T-helper 9 cell (primary cell): ENCODE data around the gene ENPP5.
A peak's percentile ranks its signal among the peaks of the same experiment; 100 is the strongest.

Experiments used
- DNase-seq: peaks from one replicate; pipeline ENCODE4 v3.0.0-alpha.2; 2020
- total RNA-seq, 2 donors: gene quantifications; one replicate each; lab custom pipeline; 2026; lab: John Stamatoyannopoulos, UW

The ENPP5 gene
- 1.2 to 1.5 reads per million in 2 donors for total RNA-seq

DNA sequence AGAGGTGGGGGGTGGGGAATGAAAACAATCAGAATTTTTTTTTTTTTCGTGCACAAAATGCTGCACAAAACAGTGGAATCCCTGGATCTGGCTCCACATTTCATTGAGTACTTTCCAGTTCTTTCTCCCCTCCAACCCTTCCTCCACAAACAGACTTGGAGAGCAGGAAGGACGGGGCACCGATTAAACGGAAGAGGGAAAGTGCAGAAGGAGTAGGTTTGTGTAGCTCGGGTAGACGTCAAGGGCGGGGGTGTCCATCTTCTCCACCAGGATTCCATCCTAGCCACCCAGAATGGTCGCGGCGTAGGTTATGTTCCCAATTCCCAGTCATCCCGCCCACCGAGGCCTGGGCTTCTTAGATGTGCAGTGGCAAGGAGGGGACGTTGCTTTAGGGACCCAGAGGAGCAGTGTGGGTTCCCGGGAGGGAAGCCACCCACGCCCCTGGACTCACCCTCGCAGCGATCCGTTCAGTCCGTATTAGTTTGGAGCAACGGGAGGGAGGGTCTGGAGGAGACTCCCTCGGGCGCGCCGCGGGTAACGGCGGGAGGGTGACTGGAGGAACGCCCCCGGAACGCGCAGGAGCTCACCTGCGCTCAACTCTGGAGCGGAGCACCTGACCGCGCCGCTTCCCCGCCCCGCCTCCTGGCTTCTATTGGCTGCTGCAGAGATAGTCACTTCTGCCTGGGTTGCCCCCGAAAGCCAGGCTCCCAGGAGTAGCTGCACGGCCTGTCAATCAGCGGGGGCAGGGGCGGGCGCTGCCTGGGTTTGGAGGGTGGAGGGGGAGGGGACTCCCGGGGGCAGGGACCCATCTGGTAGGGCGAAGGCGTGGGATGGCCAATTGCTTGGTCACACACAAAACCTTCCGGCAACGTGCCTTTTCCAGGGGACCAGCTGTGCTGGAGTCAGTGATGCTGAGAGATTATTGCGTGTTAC is at the start of gene ENPP5:
Gene ENPP5, minus strand, starts transcription at position 624 of the 933 bp plus-strand sequence. CDS start 2,718 bp downstream, outside the sequence.
- DNase-seq = peak; percentile 45

DNA sequence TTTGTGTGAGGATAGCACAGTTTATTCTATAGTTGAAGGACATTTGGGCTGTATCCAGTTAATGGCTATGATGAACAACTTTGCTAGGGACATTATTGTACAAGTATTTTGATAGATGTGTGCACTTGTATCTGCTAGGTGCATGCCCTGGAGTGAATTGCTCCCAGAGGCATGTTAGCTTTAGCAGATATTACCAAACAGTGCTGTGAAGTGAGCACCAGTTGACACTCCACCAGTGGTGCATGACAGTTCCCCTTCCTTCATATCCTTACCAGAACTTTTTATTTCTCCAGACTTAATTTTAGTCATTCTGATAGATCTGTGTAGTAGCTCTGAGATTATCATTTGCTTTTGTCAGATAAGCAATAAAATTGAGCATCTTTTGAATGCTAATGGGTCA is 48.9 kb upstream of the ENPP5 start:
- DNase-seq = no peak

DNA sequence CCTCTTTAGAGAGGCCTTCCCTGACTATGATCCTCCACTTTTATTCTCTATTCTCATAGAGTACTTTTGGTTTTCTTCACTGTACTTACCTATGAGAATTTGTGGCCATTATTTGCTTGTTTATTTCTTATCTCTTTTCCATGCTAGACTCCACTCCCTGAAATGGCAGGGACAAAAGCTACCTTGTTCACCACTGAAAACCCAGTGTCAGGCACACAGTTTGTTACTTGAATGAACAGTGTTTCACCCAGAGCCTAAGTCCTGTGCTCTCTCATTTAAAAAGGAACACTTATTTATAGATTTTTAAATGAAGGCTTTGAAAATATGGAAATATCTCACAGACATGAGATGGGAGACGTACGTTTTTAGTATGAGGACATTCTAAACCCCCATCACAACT is 47.7 kb upstream of the ENPP5 start:
- no peak for DNase-seq

DNA sequence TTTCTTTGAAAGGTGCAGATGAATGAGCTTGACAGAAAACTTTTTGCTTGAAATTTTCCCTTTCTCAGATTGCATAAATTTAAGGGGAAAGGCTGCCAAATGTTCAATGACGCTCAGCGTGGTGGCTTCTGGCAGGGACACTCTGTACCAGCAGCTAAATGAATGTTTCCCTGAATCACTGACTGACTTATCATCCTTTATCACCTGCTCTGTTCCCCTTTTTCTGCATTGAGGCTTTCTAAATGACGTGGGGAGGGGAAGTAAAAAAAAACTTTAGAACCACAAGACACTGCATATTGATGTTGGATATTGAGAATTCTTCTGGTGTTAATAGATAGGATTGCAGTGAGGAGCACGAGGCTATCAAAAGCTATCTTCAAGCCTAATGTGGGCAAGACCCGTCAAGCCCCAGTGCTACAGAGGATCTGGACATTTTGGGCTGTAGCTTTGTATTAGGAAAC is 46.9 kb upstream of the ENPP5 start:
- no peak for DNase-seq

DNA sequence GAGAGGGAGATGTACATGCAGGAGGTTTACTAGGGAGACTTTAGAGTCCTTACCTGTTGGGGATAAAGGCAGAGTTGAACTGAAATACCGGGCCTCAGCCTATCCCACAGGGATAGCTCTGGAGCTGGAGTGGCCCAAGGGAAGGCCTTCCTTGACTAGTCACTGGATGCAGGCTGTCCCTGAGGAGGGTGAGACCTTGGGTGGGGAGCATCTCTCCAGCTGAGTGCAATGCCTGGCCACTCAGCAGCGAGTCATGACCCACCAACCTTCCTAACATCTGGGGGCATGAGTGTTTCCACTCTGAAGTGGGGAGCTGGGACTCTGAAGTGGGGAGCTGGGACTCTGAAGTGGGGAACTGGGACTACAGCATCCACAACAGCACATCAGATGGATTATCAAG is 46.1 kb upstream of the ENPP5 start:
- DNase-seq = no peak

DNA sequence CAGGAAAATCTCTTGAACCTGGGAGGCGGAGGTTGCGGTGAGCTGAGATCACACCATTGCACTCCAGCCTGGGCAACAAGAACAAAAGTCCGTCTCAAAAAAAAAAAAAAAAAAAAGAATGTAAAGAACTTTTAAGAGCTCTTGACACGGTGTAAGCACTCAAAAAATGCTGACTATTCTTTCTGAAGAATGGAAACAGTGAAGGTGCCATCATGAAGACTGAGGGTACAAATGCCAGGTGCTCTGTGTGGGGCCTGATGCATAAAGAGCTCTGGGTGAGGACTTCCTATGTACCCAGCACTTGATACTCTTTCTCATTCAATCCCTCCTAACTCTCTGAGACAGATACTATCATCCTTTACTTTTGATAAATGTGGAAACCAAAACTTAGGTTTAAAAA is 45.0 kb upstream of the ENPP5 start:
- no peak for DNase-seq

DNA sequence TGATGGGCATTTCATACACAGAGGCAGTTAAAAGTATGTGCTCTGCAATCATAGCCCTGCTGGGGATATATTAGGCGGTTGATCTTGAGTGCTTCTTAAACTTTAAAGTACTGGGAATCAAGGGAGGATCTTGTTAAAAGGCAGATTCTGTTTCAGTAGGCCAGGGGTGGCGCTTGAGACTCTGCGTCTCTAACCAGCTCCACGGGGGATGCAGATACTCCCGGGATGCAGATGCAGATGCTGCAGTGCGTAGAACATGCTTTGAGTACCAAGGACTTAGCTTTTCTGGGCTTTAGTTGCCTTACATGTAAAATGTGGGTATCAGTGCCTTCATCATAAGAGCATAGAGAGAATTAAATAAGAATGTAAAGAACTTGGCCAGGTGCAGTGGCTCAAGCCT is 44.4 kb upstream of the ENPP5 start:
- no peak for DNase-seq

- no peak for DNase-seq
Measured at GRCh38 chr6:46211917-46212316, 41.1 kb upstream of the ENPP5 start.

GRCh38 chr6:46210294-46210693 is 39.5 kb upstream of the ENPP5 start:
- DNase-seq = no peak

GRCh38 chr6:46208303-46208702 is 37.5 kb upstream of the ENPP5 start:
- DNase-seq = no peak

- no peak for DNase-seq
Measured at GRCh38 chr6:46207174-46207573, 36.4 kb upstream of the ENPP5 start.

DNA sequence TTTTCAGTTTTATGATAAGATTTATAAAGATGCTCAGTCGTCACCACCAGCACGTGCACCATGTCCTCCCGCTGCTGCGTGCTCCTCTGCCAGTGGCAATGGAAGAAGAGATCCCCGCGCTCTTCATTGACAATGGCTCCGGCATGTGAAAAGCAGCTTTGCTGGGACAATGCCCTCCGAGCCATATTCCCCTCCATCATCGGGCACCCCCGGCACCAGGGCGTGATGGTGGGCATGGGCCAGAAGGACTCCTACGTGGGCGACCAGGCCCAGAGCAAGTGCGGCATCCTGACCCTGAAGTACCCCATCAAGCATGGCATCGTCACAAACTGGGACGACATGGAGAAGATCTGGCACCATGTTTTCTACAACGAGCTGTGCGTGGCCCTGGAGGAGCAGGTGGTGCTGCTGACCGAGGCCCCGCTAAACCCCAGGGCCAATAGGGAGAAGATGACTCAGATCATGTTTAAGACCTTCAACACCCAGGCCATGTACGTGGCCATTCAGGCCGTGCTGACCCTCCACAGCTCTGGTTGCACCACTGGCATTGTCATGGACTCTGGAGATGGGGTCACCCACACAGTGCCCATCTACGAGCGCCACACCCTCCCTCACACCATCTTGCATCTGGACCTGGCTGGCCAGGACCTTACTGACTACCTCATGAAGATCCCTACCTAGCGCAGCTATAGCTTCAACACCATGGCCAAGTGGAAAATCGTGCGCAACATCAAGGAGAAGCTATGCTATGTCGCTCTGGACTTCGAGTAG is 34.3 kb upstream of the ENPP5 start:
- no peak for DNase-seq

- DNase-seq = no peak
Measured at GRCh38 chr6:46203391-46204177, 32.8 kb upstream of the ENPP5 start.

GRCh38 chr6:46201702-46202101 is 30.9 kb upstream of the ENPP5 start:
- DNase-seq = no peak

DNA sequence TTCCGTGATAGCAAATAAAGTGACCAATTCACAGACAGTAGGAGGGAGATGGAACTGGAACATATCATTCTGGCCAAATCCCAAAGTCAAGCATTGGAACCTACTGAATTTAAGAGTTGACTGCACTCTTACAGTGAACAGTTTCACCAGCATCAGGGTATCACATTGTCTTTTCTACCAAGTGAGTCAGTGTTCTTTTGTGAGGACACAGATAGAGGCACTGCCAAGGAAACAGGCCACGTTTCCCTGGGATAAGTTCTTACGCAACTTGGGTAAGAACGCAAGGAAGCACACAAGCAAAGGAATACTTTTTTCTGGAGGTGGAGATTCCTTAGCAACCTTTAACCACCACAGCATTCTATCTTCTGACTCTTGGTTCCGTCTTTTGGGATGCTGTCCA is 28.6 kb upstream of the ENPP5 start:
- no peak for DNase-seq

GRCh38 chr6:46191961-46192360 is 21.2 kb upstream of the ENPP5 start:
- DNase-seq = no peak

- DNase-seq = no peak
Measured at GRCh38 chr6:46190889-46191288, 20.1 kb upstream of the ENPP5 start.

- DNase-seq = no peak
Measured at GRCh38 chr6:46189726-46190125, 18.9 kb upstream of the ENPP5 start.

DNA sequence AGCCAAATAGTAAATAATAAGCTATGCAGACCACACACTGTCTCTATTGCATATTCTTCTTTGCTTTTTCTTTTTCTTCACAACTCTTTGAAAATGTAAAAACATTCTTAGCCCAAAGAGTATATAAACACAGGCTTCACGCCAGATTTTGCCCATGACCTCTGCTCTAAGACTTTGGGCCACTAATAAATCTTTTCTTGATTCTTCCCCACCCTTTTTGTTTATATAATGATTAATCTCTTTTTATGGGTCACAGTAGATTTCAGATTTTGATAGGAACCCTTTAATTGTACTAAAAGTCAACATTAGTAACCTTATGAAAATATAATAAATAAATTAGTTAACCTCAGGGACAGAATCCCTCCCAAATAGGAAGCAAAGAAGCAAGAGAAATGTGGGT is 15.8 kb upstream of the ENPP5 start:
- no peak for DNase-seq

DNA sequence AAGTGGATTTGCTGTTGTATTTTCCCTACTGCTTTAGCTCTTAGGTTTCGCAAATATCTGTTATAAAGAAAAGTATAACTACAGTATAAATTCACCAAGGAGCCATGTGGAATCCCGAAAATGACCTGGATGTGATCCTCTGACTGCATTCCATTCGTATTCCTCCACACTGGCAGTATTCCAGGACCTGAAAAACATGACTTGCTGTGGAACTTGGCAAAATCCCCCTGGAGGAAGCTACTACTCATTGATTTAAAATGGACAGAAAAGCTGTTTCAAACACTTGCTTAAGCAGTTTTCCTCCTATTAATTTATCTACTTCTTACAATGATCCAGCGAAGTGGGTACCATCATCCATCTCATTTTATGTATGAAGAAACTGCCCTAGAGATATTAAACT is 13.3 kb upstream of the ENPP5 start:
- DNase-seq = no peak

- no peak for DNase-seq
Measured at GRCh38 chr6:46175976-46176375, 5.2 kb upstream of the ENPP5 start.

- DNase-seq = no peak
Measured at GRCh38 chr6:46175446-46175845, 4.7 kb upstream of the ENPP5 start.

DNA sequence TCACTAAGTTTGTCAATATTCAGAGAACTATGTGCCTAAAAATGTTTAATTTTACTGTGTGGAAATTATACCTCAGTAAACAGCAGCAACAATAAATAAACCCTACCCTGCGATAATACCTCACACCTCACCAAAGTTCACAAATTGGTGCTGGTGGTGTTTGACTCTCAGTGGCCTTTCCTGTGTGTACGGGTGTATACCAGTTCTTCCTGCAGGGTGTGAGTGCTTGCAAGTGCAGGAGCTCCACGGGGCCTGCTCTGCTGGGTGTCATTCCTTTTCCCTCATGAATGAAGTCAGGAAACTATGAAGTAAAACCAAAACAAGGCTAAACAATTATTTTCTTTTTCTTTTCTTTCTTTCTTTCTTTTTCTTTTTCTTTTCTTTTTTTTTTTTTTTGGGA is 4.1 kb upstream of the ENPP5 start:
- DNase-seq = no peak
